Peyer's patch (tissue), 4 donors: ENCODE measurements around the gene MAP3K7. TPM values are rescaled to one million over a fixed set of nuclear protein-coding genes. Genes with fewer than 3 reads are reported as not detected.
"Not testable (repeated sequence)": the region's sequence is repeated elsewhere in the genome, so short reads cannot be mapped to it uniquely, and the experiment has no call there.

Experiments
- DNase-seq, 3 donors: peaks; one replicate each; pipeline ENCODE4 v3.0.0-alpha.2; 2017 to 2019
- H3K27ac ChIP-seq, 4 donors: fragments of 200-600 bp; sonication (generic); one replicate each; pipeline ENCODE4 v1.5.1; 2016 to 2019
- H3K27me3 ChIP-seq, 2 donors: fragments of 200-600 bp; sonication (generic); one replicate each; pipeline ENCODE4 v1.5.1; 2019
- H3K36me3 ChIP-seq, 3 donors: fragments of 200-600 bp; sonication (generic); one replicate each; pipeline ENCODE4 v1.5.1; 2016 to 2019
- H3K4me1 ChIP-seq, 4 donors: fragments of 200-600 bp; sonication (generic); one replicate each; pipeline ENCODE4 v1.5.1; 2016 to 2019
- H3K4me3 ChIP-seq, 4 donors: fragments of 200-600 bp; sonication (generic); 1 replicate in 3 of 4; 2 replicates in 1 of 4; pipeline ENCODE4 v1.5.1; 2016 to 2019; ENCODE audit warnings: mild to moderate bottlenecking in 1 of 4
- H3K9me3 ChIP-seq, 4 donors: fragments of 200-600 bp; sonication (generic); one replicate each; pipeline ENCODE4 v1.5.1; 2016 to 2019; ENCODE audit warnings: mild to moderate bottlenecking in 1 of 4
- POLR2A ChIP-seq, 2 donors: fragments of 450-650 bp; IDR thresholded peaks; one replicate each; pipeline ENCODE4 v1.5.1; 2017; ENCODE audit warnings: antibody characterized with exemption in 2 of 2, mild to moderate bottlenecking in 2 of 2, moderate library complexity in 2 of 2
- total RNA-seq, 4 donors: library from RNA; depleted of rRNA; stranded (reverse); fragments of >200 nt; gene quantifications; one replicate each; pipeline ENCODE4 v1.1.0, GENCODE V29; 2016
- TF ChIP-seq, protein P1 (sequence below), 6 experiments: fragments of 450-650 bp in 4 of 6; fragments of 200-600 bp in 2 of 6; sonication (generic) in 1 of 6; IDR thresholded peaks; one replicate each; pipeline ENCODE4 v1.5.1; 2017 to 2019; ENCODE audit warnings: antibody characterized with exemption in 6 of 6, mild to moderate bottlenecking in 3 of 6, moderate library complexity in 1 of 6

The MAP3K7 gene
- total RNA-seq, 4 donors from 2014 or later: 20.8 to 30.5 (median 25.1) TPM

DNA sequence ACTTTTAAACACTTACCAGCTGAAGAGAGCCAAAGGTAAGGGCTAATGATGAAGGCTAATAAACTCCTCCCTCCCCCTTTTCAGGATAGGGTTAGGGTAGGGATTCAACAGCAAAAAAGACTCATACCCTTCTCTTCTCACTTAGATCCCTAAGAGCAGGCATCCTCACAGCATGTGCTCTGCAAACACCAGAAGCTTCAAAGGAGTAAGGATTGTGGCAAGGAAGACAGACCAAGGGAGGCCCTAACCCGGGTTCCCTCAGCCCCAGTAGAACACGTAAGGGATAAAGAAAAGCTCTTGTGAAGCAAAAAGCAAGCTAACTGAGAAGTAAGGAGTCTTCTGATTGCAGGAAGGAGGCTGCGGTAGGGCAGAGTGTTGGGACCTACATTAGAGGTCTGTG, 11.6 kb downstream of the MAP3K7 start:
- Histone ChIP-seq H3K9me3 (no peaks in the 10 kb centered on the region), H3K4me3 (no peak overlapping the region), H3K27ac (no peak overlapping the region), H3K4me1 (no peaks in the 10 kb centered on the region), H3K36me3 (peaks cover 0 to 6% (median 0%) of the 10 kb centered on the region in 3 donors), H3K27me3 (no peaks in the 10 kb centered on the region)
- no peak for TF ChIP-seq POLR2A (IDR thresholded peaks at IDR 0.05)
- TF ChIP-seq, protein P1, sequence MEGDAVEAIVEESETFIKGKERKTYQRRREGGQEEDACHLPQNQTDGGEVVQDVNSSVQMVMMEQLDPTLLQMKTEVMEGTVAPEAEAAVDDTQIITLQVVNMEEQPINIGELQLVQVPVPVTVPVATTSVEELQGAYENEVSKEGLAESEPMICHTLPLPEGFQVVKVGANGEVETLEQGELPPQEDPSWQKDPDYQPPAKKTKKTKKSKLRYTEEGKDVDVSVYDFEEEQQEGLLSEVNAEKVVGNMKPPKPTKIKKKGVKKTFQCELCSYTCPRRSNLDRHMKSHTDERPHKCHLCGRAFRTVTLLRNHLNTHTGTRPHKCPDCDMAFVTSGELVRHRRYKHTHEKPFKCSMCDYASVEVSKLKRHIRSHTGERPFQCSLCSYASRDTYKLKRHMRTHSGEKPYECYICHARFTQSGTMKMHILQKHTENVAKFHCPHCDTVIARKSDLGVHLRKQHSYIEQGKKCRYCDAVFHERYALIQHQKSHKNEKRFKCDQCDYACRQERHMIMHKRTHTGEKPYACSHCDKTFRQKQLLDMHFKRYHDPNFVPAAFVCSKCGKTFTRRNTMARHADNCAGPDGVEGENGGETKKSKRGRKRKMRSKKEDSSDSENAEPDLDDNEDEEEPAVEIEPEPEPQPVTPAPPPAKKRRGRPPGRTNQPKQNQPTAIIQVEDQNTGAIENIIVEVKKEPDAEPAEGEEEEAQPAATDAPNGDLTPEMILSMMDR (IDR thresholded peaks at IDR 0.05): no peak
- DNase-seq: no peak

DNA sequence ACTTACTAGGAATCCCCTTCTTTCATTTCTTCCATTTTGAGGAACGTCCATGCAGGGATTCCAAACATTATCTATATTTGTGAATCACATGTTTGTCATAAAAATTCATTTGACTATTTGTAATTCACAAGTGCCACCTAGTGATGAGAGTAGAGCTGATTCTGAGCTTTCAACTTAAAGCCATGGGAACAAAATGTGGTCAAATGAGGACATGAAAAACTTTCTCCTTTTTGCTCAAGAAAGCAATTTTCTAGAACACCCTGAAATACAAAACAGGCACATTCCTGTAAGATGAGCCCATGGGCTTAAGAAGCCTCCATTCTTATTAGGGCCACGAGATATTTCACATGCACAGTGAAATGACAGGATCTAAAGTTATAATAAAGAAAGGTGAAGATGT, 12.3 kb downstream of the MAP3K7 start:
- DNase-seq: no peak
- Histone ChIP-seq H3K9me3 (no peaks in the 10 kb centered on the region), H3K4me1 (no peaks in the 10 kb centered on the region), H3K4me3 (no peak overlapping the region), H3K27me3 (no peaks in the 10 kb centered on the region), H3K36me3 (peaks cover 0 to 8% (median 0%) of the 10 kb centered on the region in 3 donors), H3K27ac (no peak overlapping the region)
- TF ChIP-seq, protein P1 (IDR thresholded peaks at IDR 0.05): no peak
- TF ChIP-seq POLR2A (IDR thresholded peaks at IDR 0.05): no peak

DNA sequence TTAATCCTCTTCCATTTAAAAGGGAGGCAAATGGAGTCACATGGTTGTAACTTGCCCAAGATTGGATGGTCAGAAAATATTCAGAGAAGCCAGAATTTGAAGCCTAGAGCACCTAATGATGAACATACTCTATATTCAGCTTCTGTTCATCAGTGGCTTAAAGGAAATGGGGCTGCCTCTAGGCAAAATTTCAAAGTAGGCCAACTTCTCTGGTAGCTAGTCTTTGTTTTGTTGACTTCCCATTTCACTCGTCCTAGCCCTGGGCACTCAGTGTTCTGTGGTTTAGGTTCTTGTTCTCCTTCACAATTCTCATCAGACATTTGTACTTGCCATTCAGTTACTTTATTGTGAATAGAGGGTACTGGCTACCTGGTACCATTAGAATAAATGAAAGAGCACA, 13.2 kb downstream of the MAP3K7 start:
- Histone ChIP-seq H3K36me3 (peaks cover 0 to 13% (median 0%) of the 10 kb centered on the region in 3 donors), H3K27ac (no peak overlapping the region), H3K9me3 (no peaks in the 10 kb centered on the region), H3K4me1 (no peaks in the 10 kb centered on the region), H3K27me3 (no peaks in the 10 kb centered on the region), H3K4me3 (no peak overlapping the region)
- TF ChIP-seq POLR2A (IDR thresholded peaks at IDR 0.05): no peak
- TF ChIP-seq, protein P1 (IDR thresholded peaks at IDR 0.05): no peak
- DNase-seq: no peak

DNA sequence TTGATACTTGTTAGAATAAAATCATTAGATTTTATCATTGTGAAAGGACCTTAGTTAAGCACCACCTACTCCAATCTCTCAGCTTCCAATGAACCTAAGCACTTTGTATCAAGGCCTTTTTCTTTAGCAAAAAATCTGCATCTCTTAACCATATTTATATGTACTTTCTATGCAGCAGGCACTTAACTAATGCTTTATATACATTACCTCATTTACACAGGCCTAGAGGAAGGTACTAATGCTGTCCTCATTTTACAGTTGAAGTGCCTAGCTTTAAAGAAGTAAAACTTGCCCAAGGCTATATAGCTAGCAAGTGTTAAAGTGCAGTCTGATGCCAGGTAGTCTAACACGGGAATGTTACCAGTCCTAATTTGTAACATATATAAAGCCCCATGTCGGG, 14.0 kb downstream of the MAP3K7 start:
- Histone ChIP-seq H3K4me3 (no peak overlapping the region), H3K27me3 (no peaks in the 10 kb centered on the region), H3K27ac (no peak overlapping the region), H3K9me3 (no peaks in the 10 kb centered on the region), H3K4me1 (no peaks in the 10 kb centered on the region), H3K36me3 (peaks cover 0 to 15% (median 0%) of the 10 kb centered on the region in 3 donors)
- no peak for DNase-seq
- no peak for TF ChIP-seq POLR2A (IDR thresholded peaks at IDR 0.05)
- TF ChIP-seq, protein P1 (IDR thresholded peaks at IDR 0.05): no peak

DNA sequence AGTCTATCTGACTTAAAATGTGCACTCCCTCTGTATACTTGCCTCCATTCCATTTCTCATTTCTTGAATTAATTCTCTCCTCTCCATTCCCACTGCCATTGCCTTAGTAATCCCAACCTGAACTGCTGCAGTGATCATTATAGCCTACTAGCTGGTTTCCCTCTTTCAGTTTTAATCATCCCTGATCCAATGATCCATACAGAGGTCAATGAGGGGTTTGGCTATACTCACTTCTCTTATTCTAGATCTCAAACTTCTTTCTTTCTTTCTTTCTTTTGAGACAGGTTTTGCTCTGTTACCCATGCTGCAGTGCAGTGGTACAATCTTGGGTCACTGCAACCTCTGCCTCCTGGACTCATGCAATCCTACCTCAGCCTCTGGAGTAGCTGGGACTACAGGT, 17.6 kb downstream of the MAP3K7 start:
- H3K4me3 ChIP-seq: no peak overlapping the region
- DNase-seq: no peak
- TF ChIP-seq POLR2A (IDR thresholded peaks at IDR 0.05): no peak
- TF ChIP-seq, protein P1 (IDR thresholded peaks at IDR 0.05): no peak
- no peaks in the 10 kb centered on the region for H3K4me1 ChIP-seq
- H3K27ac ChIP-seq: no peak overlapping the region
- no peaks in the 10 kb centered on the region for H3K27me3 ChIP-seq
- H3K9me3 ChIP-seq: no peaks in the 10 kb centered on the region
- peaks cover 0 to 16% (median 0%) of the 10 kb centered on the region in 3 donors for H3K36me3 ChIP-seq

DNA sequence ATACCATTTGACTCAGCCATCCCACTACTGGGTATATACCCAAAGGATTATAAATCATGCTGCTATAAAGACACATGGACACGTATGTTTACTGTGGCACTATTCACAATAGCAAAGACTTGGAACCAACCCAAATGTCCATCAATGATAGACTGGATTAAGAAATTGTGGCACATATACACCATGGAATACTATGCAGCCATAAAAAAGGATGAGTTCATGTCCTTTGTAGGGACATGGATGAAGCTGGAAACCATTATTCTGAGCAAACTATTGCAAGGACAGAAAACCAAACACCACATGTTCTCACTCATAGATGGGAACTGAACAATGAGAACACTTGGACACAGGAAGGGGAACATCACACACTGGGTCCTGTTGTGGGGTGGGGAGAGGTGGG, 19.2 kb downstream of the MAP3K7 start:
- H3K4me1 ChIP-seq, DNase-seq, H3K4me3 ChIP-seq, H3K9me3 ChIP-seq, H3K27me3 ChIP-seq, H3K27ac ChIP-seq: not testable (repeated sequence)
- peaks cover 0 to 19% (median 0%) of the 10 kb centered on the region in 3 donors for H3K36me3 ChIP-seq

DNA sequence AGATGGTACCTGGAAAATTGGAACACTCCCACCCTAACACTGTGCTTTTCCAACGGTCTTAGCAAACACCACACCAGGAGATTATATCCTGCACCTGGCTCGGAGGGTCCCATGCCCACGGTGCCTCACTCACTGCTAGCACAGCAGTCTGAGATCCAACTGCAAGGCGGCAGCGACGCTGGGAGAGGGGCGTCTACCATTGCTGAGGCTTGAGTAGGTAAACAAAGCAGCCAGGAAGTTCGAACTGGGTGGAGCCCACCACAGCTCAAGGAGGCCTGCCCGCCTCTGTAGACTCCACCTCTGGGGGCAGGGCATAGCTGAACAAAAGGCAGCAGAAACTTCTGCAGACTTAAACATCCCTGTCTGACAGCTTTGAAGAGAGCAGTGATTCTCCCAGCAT, 24.5 kb downstream of the MAP3K7 start:
- DNase-seq: not testable (repeated sequence)
- peaks cover 0 to 49% (median 0%) of the 10 kb centered on the region in 3 donors for H3K36me3 ChIP-seq

More for the DNA sequence above, 24.5 kb downstream of the MAP3K7 start:
- not testable (repeated sequence) for H3K4me3 ChIP-seq, H3K27ac ChIP-seq, H3K9me3 ChIP-seq, H3K27me3 ChIP-seq, H3K4me1 ChIP-seq
